Measurements from ENCODE around the gene RBMS1. TPM values are rescaled to one million over a fixed set of nuclear protein-coding genes. Genes with fewer than 3 reads are reported as not detected.
A peak's percentile ranks its signal among the peaks of the same experiment; 100 is the strongest.

RBMS1 gene
- total RNA-seq, 4 donors from 2014 or later, result 68.1 to 83.4 (median 72.5) TPM

DNA sequence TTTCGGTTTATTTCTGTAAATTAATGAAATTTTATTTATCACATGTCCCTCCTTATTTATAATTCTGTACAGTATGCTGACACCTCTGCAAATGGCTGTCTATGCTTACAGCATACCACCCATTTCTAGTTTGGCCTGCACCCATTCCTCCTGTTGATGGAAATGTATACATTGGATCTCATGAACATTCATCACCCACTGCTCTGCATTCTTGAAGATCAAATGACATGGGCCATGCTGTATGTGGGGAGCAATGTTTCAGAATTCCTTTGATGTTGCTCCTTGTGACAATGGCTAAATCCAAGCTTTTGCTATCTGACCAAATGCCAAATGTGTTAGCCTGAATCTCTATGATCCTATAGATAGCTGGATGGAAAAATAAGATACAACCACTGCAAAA is 238.2 kb downstream of the RBMS1 start:
- H3K9me3 ChIP-seq, result no peaks in the 10 kb centered on the region
- no peak for TF ChIP-seq EP300 (IDR thresholded peaks at IDR 0.05)
- TF ChIP-seq POLR2A (IDR thresholded peaks at IDR 0.05), result no peak
- TF ChIP-seq, protein P1, sequence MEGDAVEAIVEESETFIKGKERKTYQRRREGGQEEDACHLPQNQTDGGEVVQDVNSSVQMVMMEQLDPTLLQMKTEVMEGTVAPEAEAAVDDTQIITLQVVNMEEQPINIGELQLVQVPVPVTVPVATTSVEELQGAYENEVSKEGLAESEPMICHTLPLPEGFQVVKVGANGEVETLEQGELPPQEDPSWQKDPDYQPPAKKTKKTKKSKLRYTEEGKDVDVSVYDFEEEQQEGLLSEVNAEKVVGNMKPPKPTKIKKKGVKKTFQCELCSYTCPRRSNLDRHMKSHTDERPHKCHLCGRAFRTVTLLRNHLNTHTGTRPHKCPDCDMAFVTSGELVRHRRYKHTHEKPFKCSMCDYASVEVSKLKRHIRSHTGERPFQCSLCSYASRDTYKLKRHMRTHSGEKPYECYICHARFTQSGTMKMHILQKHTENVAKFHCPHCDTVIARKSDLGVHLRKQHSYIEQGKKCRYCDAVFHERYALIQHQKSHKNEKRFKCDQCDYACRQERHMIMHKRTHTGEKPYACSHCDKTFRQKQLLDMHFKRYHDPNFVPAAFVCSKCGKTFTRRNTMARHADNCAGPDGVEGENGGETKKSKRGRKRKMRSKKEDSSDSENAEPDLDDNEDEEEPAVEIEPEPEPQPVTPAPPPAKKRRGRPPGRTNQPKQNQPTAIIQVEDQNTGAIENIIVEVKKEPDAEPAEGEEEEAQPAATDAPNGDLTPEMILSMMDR (IDR thresholded peaks at IDR 0.05), result no peak
- WGBS, 2 donors, result 100% methylated on average over 1 of the region's 1 CpG
- no peaks in the 10 kb centered on the region for H3K36me3 ChIP-seq
- no peak overlapping the region for H3K4me3 ChIP-seq
- DNase-seq (ENCODE audit: low spot score in 2 of 2), result no peak
- H3K27me3 ChIP-seq, result no peaks in the 10 kb centered on the region
- no peak overlapping the region for H3K27ac ChIP-seq
- peaks cover 0 to 11% (median 0%) of the 10 kb centered on the region in 4 donors for H3K4me1 ChIP-seq

DNA sequence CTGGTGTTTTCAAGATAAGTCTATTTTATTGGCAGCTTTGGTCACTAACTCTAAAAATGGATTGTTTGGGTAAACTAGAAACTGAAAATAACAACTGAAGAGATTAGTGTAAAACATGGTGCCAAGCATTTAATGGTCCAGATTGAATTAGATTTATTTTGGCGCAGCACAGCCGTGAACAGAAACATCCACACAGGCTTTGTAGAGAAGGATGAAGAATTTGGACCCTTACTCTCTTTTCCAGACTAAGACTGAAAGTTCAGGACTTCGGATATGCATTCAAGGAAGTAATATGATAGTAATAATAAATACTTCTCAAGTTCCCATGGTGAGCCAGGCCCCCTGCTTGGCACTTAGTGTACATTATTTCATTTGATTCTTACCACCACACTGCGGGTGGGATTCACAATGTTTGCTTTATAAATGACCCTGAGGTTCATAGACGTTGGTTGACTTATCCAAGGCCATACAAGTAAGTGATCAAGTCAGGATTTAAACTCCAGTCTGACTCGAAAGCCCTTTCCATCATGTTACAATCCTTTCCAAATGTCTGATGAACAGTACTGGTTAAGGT is 239.3 kb downstream of the RBMS1 start:
- Histone ChIP-seq H3K36me3 (no peaks in the 10 kb centered on the region), H3K27ac (no peak overlapping the region), H3K4me1 (peaks cover 0 to 11% (median 0%) of the 10 kb centered on the region in 4 donors), H3K27me3 (no peaks in the 10 kb centered on the region), H3K9me3 (no peaks in the 10 kb centered on the region), H3K4me3 (no peak overlapping the region)
- TF ChIP-seq EP300 (IDR thresholded peaks at IDR 0.05), result no peak
- TF ChIP-seq POLR2A (IDR thresholded peaks at IDR 0.05), result no peak
- TF ChIP-seq, protein P1 (IDR thresholded peaks at IDR 0.05), result no peak
- no peak for DNase-seq (ENCODE audit: low spot score in 2 of 2)
- 87% methylated on average over 6 of the region's 6 CpGs for WGBS, 2 donors

DNA sequence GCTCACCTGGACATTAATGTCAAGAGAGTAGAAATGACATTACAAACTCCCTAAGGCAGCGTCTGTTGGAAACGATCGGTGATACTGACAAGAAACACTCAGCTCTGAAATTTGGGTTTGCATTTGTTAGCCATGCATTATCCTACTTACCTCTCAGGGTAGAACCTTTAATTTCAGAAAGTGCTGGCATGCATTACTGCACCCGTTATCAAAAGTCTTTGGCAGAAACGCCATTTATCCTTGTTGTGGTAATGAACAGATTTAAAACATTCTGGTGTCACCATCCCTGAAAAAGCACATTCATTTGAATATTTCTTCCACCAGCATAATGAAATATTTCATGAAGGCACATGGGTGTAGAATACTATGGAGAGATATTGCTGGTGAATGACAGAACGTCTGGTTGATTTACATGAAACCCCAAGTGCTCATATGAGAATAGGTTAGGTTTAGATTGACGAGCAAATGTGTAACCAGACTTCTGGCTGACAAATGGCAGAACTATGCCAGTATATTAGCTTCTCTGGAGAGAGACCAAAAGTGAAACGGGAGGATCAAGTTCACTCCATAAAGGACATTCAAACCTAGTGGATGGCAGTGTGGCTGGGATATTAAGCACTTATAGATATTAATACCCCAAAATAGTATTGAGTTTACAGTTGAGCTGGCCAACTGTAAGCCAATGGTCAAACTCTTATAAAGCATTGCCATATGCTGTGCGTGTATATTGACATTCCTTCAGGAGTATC is 240.0 kb downstream of the RBMS1 start:
- H3K4me1 ChIP-seq, result peaks cover 0 to 11% (median 0%) of the 10 kb centered on the region in 4 donors
- no peaks in the 10 kb centered on the region for H3K9me3 ChIP-seq
- no peaks in the 10 kb centered on the region for H3K36me3 ChIP-seq
- no peak for DNase-seq (ENCODE audit: low spot score in 2 of 2)
- H3K27ac ChIP-seq, result no peak overlapping the region
- no peaks in the 10 kb centered on the region for H3K27me3 ChIP-seq
- WGBS, 2 donors, result 76 to 77% methylated on average over 9 of the region's 9 CpGs
- TF ChIP-seq POLR2A (IDR thresholded peaks at IDR 0.05) (no peak), EP300 (IDR thresholded peaks at IDR 0.05) (no peak)
- TF ChIP-seq, protein P1 (IDR thresholded peaks at IDR 0.05), result no peak
- no peak overlapping the region for H3K4me3 ChIP-seq

DNA sequence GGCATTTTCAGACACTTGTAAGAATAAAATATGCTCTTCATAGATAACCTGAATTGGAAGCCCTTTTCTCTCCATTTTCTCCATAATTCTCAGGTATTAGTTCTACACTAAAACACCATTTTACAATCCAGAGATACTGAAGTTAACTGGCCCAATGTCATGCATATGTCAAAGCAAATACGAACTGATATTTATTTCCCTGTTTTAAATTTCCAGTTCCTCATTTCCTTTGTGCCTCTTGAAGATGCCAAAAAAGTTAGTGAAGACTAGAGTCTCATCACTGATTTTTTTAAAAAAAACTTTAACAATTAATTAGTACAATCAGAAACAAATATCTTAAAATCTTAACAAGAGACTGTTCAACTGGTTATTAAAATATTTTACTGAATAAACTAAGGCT is 240.7 kb downstream of the RBMS1 start:
- 65 to 84% methylated on average over 1 of the region's 1 CpG for WGBS, 2 donors
- Histone ChIP-seq H3K4me1 (peaks cover 0 to 11% (median 0%) of the 10 kb centered on the region in 4 donors), H3K9me3 (no peaks in the 10 kb centered on the region), H3K4me3 (no peak overlapping the region), H3K27me3 (no peaks in the 10 kb centered on the region), H3K27ac (peak overlapping the region in 1 of 4 donors; percentile 5), H3K36me3 (no peaks in the 10 kb centered on the region)
- no peak for TF ChIP-seq EP300 (IDR thresholded peaks at IDR 0.05)
- TF ChIP-seq, protein P1 (IDR thresholded peaks at IDR 0.05), result no peak
- no peak for TF ChIP-seq POLR2A (IDR thresholded peaks at IDR 0.05)
- DNase-seq (ENCODE audit: low spot score in 2 of 2), result no peak

DNA sequence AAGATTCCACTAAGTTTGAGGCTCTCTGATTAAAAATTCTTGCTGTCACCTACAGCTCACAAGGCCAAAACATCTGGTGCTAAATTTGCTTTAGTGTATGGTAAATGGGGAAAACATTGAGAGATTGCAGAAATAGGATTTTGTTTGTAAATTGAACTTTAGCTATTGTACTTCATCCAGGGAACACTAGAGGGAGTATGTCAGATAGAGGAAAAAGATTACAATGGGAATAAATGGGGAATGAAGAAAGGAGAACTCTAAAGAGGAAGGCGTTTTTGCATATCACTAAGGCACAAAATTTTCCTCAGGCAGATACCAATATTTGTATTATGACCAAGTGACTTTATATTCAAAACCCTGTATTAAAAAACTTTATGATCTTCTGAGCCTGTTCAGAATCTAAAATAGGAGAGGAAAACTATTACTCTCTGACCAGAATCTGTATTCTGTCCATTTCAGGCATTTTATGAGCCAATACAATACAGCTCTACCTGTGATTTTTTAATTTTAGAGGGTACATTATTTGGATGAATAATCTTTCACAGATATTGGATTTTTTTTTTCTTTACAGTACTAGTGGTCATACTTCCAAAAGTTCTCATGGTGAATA is 241.2 kb downstream of the RBMS1 start:
- Histone ChIP-seq H3K4me3 (no peak overlapping the region), H3K9me3 (no peaks in the 10 kb centered on the region), H3K36me3 (no peaks in the 10 kb centered on the region), H3K27ac (peak overlapping the region in 1 of 4 donors; percentile 5), H3K27me3 (no peaks in the 10 kb centered on the region), H3K4me1 (peaks cover 0 to 11% (median 0%) of the 10 kb centered on the region in 4 donors)
- no peak for TF ChIP-seq EP300 (IDR thresholded peaks at IDR 0.05)
- TF ChIP-seq, protein P1 (IDR thresholded peaks at IDR 0.05), result peak; percentile 67 to 81 (median 71)
- WGBS, 2 donors, result 2 to 3% methylated on average over 1 of the region's 1 CpG
- no peak for DNase-seq (ENCODE audit: low spot score in 2 of 2)

Measured in tibial nerve (tissue), 4 donors.